Measurements from ENCODE around the gene GRIA4. TPM values are rescaled to one million over a fixed set of nuclear protein-coding genes. Genes with fewer than 3 reads are reported as not detected.

GRIA4 gene
- total and polyA plus RNA-seq, 4 donors, result not detected

GRCh38 chr11:105648762-105649161 lies 38.9 kb downstream of the GRIA4 start:
- 57% methylated on average over 4 of the region's 4 CpGs for WGBS
- H3K9me3 ChIP-seq (ENCODE audit: control insufficient read depth in 4 of 4, low read length in 3 of 4), result no peaks in the 10 kb centered on the region
- H3K9ac ChIP-seq (ENCODE audit: low read depth in 1 of 2, low read length in 2 of 2), result no peak overlapping the region
- no peaks in the 10 kb centered on the region for H3K4me1 ChIP-seq (ENCODE audit: control insufficient read depth in 4 of 4, insufficient read depth in 4 of 4, low read length in 3 of 4)
- TF ChIP-seq RXRA (IDR thresholded peaks at IDR 0.05), result no peak
- no peak for TF ChIP-seq ZBTB33 (IDR thresholded peaks at IDR 0.05)
- TF ChIP-seq EGR1 (IDR thresholded peaks at IDR 0.05; ENCODE audit: low read depth in 2 of 2), result no peak
- TF ChIP-seq FOXA1 (IDR thresholded peaks at IDR 0.05), result no peak
- no peak for TF ChIP-seq FOXA2 (IDR thresholded peaks at IDR 0.05)
- TF ChIP-seq RAD21 (IDR thresholded peaks at IDR 0.05), result no peak
- TF ChIP-seq JUND (IDR thresholded peaks at IDR 0.05), result no peak
- TF ChIP-seq HNF4A (conservative IDR thresholded peaks at IDR 0.05), result no peak
- DNase-seq (ENCODE audit: low spot score), result no peak
- no peak overlapping the region for H3K27ac ChIP-seq (ENCODE audit: low read depth in 1 of 2, low read length in 2 of 2)
- H3K27me3 ChIP-seq (ENCODE audit: control insufficient read depth in 4 of 4, insufficient read depth in 4 of 4, low read length in 3 of 4), result no peaks in the 10 kb centered on the region
- no peak overlapping the region for H3K4me3 ChIP-seq (ENCODE audit: low read depth in 1 of 3, low read length in 3 of 3)
- no peaks in the 10 kb centered on the region for H3K36me3 ChIP-seq (ENCODE audit: control insufficient read depth in 4 of 4, insufficient read depth in 3 of 4, low read depth in 1 of 4, low read length in 3 of 4)

GRCh38 chr11:105665281-105665680 lies 55.4 kb downstream of the GRIA4 start:
- no peaks in the 10 kb centered on the region for H3K36me3 ChIP-seq (ENCODE audit: control insufficient read depth in 4 of 4, insufficient read depth in 3 of 4, low read depth in 1 of 4, low read length in 3 of 4)
- no peaks in the 10 kb centered on the region for H3K4me1 ChIP-seq (ENCODE audit: control insufficient read depth in 4 of 4, insufficient read depth in 4 of 4, low read length in 3 of 4)
- H3K9me3 ChIP-seq (ENCODE audit: control insufficient read depth in 4 of 4, low read length in 3 of 4), result no peaks in the 10 kb centered on the region
- no peaks in the 10 kb centered on the region for H3K27me3 ChIP-seq (ENCODE audit: control insufficient read depth in 4 of 4, insufficient read depth in 4 of 4, low read length in 3 of 4)
- no peak for TF ChIP-seq YY1 (IDR thresholded peaks at IDR 0.05)
- TF ChIP-seq CTCF (IDR thresholded peaks at IDR 0.05; ENCODE audit: low read depth, low read length, missing input control), result no peak
- TF ChIP-seq MAX (IDR thresholded peaks at IDR 0.05), result no peak
- no peak for TF ChIP-seq RXRA (IDR thresholded peaks at IDR 0.05)
- no peak for TF ChIP-seq JUND (IDR thresholded peaks at IDR 0.05)
- no peak for TF ChIP-seq RAD21 (IDR thresholded peaks at IDR 0.05)
- 74% methylated on average over 4 of the region's 4 CpGs for WGBS
- H3K9ac ChIP-seq (ENCODE audit: low read depth in 1 of 2, low read length in 2 of 2), result no peak overlapping the region
- no peak overlapping the region for H3K27ac ChIP-seq (ENCODE audit: low read depth in 1 of 2, low read length in 2 of 2)
- no peak overlapping the region for H3K4me3 ChIP-seq (ENCODE audit: low read depth in 1 of 3, low read length in 3 of 3)
- no peak for DNase-seq (ENCODE audit: low spot score)

- no peak for DNase-seq (ENCODE audit: low spot score)
- Histone ChIP-seq H3K9me3 (ENCODE audit: control insufficient read depth in 4 of 4, low read length in 3 of 4) (no peaks in the 10 kb centered on the region), H3K4me3 (ENCODE audit: low read depth in 1 of 3, low read length in 3 of 3) (no peak overlapping the region), H3K4me1 (ENCODE audit: control insufficient read depth in 4 of 4, insufficient read depth in 4 of 4, low read length in 3 of 4) (no peaks in the 10 kb centered on the region), H3K27me3 (ENCODE audit: control insufficient read depth in 4 of 4, insufficient read depth in 4 of 4, low read length in 3 of 4) (no peaks in the 10 kb centered on the region), H3K36me3 (ENCODE audit: control insufficient read depth in 4 of 4, insufficient read depth in 3 of 4, low read depth in 1 of 4, low read length in 3 of 4) (no peaks in the 10 kb centered on the region), H3K9ac (ENCODE audit: low read depth in 1 of 2, low read length in 2 of 2) (no peak overlapping the region), H3K27ac (ENCODE audit: low read depth in 1 of 2, low read length in 2 of 2) (no peak overlapping the region)
- TF ChIP-seq CTCF (IDR thresholded peaks at IDR 0.05; ENCODE audit: low read depth, low read length, missing input control) (no peak), ATF3 (IDR thresholded peaks at IDR 0.05) (no peak), HNF4A (conservative IDR thresholded peaks at IDR 0.05) (no peak), ZBTB33 (IDR thresholded peaks at IDR 0.05) (no peak), FOXA1 (IDR thresholded peaks at IDR 0.05) (no peak), NR2F2 (IDR thresholded peaks at IDR 0.05) (no peak), SP1 (IDR thresholded peaks at IDR 0.05) (no peak), RAD21 (IDR thresholded peaks at IDR 0.05) (no peak), HNF4G (IDR thresholded peaks at IDR 0.05) (no peak)
- 76% methylated on average over 1 of the region's 1 CpG for WGBS
Observed at GRCh38 chr11:105667441-105667840, 57.6 kb downstream of the GRIA4 start.

All from liver (tissue), 9 donors.